HG02885 (cell line): ENCODE measurements around the gene PHF24.
"Not testable (repeated sequence)": the region's sequence is repeated elsewhere in the genome, so short reads cannot be mapped to it uniquely, and the experiment has no call there.

Source experiments
- ATAC-seq: cut with Tn5 transposase; IDR thresholded peaks from one replicate; pipeline ENCODE4 v1.9.1; 2021; ENCODE audit warnings: mild to moderate bottlenecking; ENCODE audit not compliant: unreplicated experiment, poor library complexity

PHF24 gene

GRCh38 chr9:34996181-34996904, 38.3 kb downstream of the PHF24 start:
- ATAC-seq = no peak

GRCh38 chr9:34996905-34997279, 38.8 kb downstream of the PHF24 start:
- ATAC-seq = no peak

GRCh38 chr9:34997379-34997781, 39.3 kb downstream of the PHF24 start:
- no peak for ATAC-seq

- ATAC-seq = no peak
Measured at GRCh38 chr9:34998266-34998665, 40.2 kb downstream of the PHF24 start.

- ATAC-seq = no peak
Measured at GRCh38 chr9:34999576-34999975, 41.5 kb downstream of the PHF24 start.

- no peak for ATAC-seq
Measured at GRCh38 chr9:35000535-35001284, 42.6 kb downstream of the PHF24 start.

GRCh38 chr9:35001285-35001677, 43.2 kb downstream of the PHF24 start:
- no peak for ATAC-seq

- no peak for ATAC-seq
Measured at GRCh38 chr9:35001803-35002502, 43.9 kb downstream of the PHF24 start.

- ATAC-seq = no peak
Measured at GRCh38 chr9:35002623-35003022, 44.5 kb downstream of the PHF24 start.

GRCh38 chr9:35004299-35004698, 46.2 kb downstream of the PHF24 start:
- not testable (repeated sequence) for ATAC-seq

- ATAC-seq = no peak
Measured at GRCh38 chr9:35010351-35010958, 52.4 kb downstream of the PHF24 start.

- no peak for ATAC-seq
Measured at GRCh38 chr9:35014517-35014916, 56.4 kb downstream of the PHF24 start.

GRCh38 chr9:35023443-35023842, 65.4 kb downstream of the PHF24 start:
- ATAC-seq = not testable (repeated sequence)

- ATAC-seq = no peak
Measured at GRCh38 chr9:35026671-35027070, 68.6 kb downstream of the PHF24 start.

- no peak for ATAC-seq
Measured at GRCh38 chr9:35027374-35027773, 69.3 kb downstream of the PHF24 start.

GRCh38 chr9:35027860-35028259, 69.8 kb downstream of the PHF24 start:
- no peak for ATAC-seq

GRCh38 chr9:35028341-35028740, 70.3 kb downstream of the PHF24 start:
- ATAC-seq = no peak

- ATAC-seq = no peak
Measured at GRCh38 chr9:35029241-35029640, 71.2 kb downstream of the PHF24 start.

GRCh38 chr9:35029852-35030251, 71.8 kb downstream of the PHF24 start:
- ATAC-seq = no peak
